ENCODE data around the gene DBR1.

GRCh38 chr3:138173769-138174420, 826 bp downstream of the DBR1 start:
- TF ChIP-seq EZH2 (IDR thresholded peaks at IDR 0.05; ENCODE audit: borderline replicate concordance, low read depth, low read length, poor library complexity, severe bottlenecking) = no peak
- TF ChIP-seq CTCF (conservative IDR thresholded peaks at IDR 0.05; ENCODE audit: low read depth, low read length) = no peak
